GM12892 (cell line): Measurements from ENCODE around the gene LRRC8A.

ENCODE experiments used
- POLR2A ChIP-seq: IDR thresholded peaks from 2 replicates; pipeline ENCODE4 v1.6.1; 2011; ENCODE audit warnings: low read depth, low read length, control low read depth
- TAF1 ChIP-seq: IDR thresholded peaks from 2 replicates; pipeline ENCODE4 v1.6.1; 2011; ENCODE audit warnings: low read depth, mild to moderate bottlenecking, control low read depth, low read length, borderline replicate concordance

DNA sequence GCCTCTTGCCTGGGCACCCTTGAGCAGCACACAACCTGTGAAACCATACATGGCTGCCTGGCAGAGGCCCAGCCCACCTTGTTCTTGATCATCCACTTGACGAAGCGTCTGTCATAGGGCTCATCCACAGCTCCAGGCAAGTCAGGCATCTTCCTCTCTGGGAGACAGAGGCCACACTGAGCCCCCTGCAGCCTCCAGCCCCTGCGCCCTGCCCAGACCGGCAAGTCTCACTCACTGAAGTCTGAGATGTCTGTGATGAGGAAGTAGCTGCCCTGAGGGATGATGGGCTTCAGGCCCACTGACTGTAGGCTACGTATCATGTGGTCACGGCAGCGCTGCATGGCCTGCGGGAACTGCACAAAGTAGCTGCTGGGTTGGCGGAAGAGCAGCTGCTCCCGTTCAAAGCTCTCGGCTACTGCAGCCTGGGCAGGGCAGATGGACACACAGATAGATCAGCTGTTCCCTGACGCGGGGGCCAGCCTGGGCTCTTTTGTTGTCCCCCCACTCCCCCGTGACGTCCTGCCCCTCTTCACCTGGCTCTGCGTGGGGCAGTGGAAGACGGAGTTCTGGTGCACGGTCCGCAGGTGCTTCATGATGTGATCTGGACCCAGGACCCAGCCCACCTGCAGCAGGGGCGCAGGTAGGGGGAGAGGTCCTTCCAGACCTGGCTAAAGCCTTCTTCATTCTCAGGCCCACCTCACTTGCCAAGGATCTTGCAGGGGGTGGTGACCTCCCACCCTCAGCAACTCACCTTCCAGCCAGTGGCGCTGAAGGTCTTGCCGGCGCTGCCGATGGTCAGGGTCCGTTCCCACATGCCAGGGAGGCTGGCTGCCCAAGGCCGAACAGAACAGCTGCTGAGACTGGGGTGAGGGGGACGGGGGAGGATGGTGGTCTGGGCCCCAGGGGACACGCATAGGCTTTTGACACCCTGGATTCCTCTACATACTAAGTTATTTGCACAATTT, 46.4 kb upstream of the LRRC8A start:
- TF ChIP-seq POLR2A (no peak), TAF1 (no peak)
